GM21528 (cell line): ENCODE results near the gene IL18RAP.

ENCODE experiments used
- ATAC-seq: cut with Tn5 transposase; IDR thresholded peaks from one replicate; pipeline ENCODE4 v1.9.1; 2021; ENCODE audit warnings: mild to moderate bottlenecking, moderate library complexity; ENCODE audit not compliant: unreplicated experiment, low FRiP score

IL18RAP gene

GRCh38 chr2:102421890-102422759 is 835 bp upstream of the IL18RAP start:
- no peak for ATAC-seq

GRCh38 chr2:102423368-102423767 is 408 bp downstream of the IL18RAP start:
- ATAC-seq, result no peak

- peak; percentile 93 for ATAC-seq
These were observed 1.8 kb downstream of the IL18RAP start for GRCh38 chr2:102424754-102425153.

GRCh38 chr2:102425441-102426132 is 2.6 kb downstream of the IL18RAP start:
- ATAC-seq, result no peak

- ATAC-seq, result no peak
These were observed 4.3 kb downstream of the IL18RAP start for GRCh38 chr2:102427249-102427648.

- no peak for ATAC-seq
These were observed 5.6 kb downstream of the IL18RAP start for GRCh38 chr2:102428573-102428972.

- no peak for ATAC-seq
These were observed 9.4 kb downstream of the IL18RAP start for GRCh38 chr2:102432386-102432785.

- ATAC-seq, result no peak
These were observed 11.2 kb downstream of the IL18RAP start for GRCh38 chr2:102433973-102434654.

- peak; percentile 55 for ATAC-seq
These were observed 11.9 kb downstream of the IL18RAP start for GRCh38 chr2:102434655-102435381.

GRCh38 chr2:102435741-102436140 is 12.8 kb downstream of the IL18RAP start:
- no peak for ATAC-seq

- no peak for ATAC-seq
These were observed 13.4 kb downstream of the IL18RAP start for GRCh38 chr2:102436323-102436722.

- no peak for ATAC-seq
These were observed 14.2 kb downstream of the IL18RAP start for GRCh38 chr2:102437122-102437521.

- ATAC-seq, result no peak
These were observed 15.2 kb downstream of the IL18RAP start for GRCh38 chr2:102438111-102438510.

- no peak for ATAC-seq
These were observed 15.6 kb downstream of the IL18RAP start for GRCh38 chr2:102438578-102438977.

- no peak for ATAC-seq
These were observed 16.2 kb downstream of the IL18RAP start for GRCh38 chr2:102439065-102439695.

- ATAC-seq, result peak; percentile 69
These were observed 20.2 kb downstream of the IL18RAP start for GRCh38 chr2:102442967-102443828.

- no peak for ATAC-seq
These were observed 21.3 kb downstream of the IL18RAP start for GRCh38 chr2:102444233-102444632.

- no peak for ATAC-seq
These were observed 24.0 kb downstream of the IL18RAP start for GRCh38 chr2:102446936-102447335.

- ATAC-seq, result no peak
These were observed 26.5 kb downstream of the IL18RAP start for GRCh38 chr2:102449370-102449974.
